HG03460 (cell line): ENCODE results near the gene ALG12.

Source experiments
- ATAC-seq: cut with Tn5 transposase; IDR thresholded peaks from one replicate; pipeline ENCODE4 v1.9.1; 2021; ENCODE audit not compliant: unreplicated experiment

The ALG12 gene

DNA sequence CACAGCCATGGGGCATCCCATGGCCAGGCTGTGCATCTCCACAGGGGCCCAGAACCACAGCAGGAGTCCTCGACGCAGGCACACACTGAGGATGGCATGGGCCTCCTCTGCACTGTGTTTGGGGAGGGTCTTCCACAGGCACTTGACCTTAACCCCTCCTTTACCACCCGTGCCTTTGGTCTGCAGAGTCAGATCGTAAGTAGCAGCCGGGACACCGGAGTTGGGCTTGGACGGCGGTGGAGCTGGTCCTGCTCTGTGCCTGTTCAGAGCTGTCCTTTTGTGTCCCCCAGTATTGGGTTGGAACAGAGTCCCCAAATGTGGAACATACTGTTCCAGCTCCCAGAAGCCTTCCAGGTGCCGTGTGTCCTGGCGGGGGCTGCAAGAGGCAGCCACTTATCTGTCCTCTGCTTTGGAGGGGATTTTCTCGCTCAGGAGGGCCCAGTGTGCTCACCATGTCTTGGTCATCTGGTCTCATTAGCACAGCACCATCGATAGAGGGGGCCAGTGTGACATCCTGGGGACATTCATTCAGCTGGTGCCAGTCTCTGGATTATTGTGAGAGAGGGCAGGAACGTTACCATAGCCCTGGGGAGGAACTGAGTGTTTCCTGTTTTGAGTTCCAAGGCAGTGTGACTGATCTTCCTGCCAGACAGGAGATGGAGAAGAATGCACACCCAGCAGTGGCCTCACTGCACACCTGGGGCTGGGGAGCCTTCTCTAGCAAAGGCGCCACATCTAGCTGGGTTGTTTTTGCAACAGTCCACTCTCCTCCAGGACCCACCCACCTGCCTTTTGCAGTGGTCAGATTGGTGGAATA lies 12.6 kb upstream of the ALG12 start:
- ATAC-seq, result no peak

DNA sequence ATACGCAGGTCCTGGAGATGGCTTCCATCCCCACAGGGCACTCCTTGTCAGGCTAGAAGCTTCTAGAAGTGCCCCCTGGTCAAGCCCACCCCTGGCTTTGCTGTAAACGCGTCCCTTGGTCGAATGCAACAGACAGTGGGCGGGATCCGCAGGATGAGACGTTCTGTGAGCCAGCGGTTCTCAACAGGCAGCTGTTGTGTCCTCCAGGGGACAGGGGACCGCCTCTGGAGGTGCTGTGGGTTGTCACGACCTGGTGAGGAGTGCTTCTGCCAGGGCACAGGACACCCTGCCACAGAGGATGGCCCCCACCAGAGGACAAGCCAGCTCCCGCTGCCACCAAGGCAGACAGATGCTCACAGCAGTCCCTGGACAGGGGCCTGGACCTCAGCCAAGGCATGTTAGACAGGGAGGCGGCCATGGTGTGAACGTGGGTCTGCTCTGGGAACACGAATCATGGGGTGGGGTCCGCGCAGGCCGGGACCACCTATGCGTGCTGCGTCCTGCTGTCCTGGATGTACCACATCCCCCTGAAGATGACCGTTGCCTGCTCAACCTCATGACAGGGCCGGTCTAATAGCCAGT lies 11.8 kb upstream of the ALG12 start:
- ATAC-seq, result no peak

DNA sequence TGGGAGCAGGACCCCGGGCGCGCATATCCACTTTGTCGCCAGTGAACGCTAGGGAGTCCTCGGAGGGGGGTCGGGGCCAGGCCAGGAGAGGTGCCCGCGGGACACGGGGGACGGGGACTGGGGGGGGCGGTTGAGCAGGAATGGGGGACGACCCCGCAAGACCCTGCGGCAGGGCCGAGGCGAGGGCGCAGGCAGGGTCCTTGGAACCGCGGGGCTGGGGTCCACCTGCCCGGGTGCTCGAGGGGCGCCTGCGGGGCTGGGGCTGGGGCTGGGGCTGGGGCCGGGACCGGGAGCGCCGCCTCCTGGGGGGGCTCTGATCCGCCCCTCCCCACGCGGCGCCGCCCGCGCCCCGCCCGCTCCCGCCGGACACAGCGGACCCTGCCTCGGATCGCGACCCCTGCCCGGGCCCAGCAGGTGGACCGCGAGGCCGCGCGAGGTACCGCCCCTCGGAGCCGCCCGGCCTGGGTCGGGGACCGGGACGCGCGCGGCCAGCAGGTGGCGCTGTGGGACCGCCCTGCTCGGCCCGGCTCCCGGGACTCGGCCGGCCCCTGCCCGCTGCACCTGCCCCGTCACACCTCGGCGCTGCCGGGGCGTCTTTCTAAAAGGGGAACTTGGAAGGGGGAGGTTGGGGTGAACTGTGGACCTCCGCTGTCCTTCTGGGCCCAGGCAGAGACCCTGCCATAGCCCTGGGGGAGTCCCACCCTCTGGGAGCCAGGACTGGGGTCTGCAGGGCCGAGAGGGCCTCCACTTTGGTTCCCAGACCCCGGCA lies 11.2 kb upstream of the ALG12 start:
- no peak for ATAC-seq

DNA sequence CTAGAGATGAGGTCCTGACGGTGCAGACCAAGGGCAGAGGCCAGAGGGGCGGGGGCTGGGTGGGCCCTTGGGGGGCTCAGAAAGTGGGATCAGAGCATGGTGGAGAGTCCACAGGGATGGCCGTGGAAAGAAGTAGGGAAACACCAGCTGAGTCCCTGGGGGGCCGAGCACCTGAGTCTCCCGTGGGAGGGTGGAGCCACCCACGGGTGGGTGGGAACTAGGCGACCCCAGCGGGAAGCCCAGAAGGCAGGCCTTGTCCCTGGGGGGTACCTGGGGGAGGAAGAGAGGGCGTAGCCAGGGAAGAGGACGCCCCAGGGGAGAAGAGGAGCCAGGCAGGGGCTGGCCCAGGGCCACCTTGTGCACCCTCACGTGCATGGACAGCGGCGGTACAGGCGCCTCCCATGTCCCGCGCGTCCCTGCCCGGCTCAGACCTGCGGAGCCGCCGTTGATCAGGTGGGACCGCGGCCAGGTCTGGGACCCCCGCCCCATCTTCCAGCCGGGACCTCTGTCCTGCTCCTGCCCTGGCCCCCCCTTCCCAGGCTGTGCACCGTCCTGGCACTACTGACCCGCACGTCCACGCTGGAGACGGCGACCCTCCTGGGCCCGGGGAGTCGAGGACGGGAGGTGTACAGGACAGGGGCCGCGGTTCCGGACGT lies 10.4 kb upstream of the ALG12 start:
- ATAC-seq, result no peak

DNA sequence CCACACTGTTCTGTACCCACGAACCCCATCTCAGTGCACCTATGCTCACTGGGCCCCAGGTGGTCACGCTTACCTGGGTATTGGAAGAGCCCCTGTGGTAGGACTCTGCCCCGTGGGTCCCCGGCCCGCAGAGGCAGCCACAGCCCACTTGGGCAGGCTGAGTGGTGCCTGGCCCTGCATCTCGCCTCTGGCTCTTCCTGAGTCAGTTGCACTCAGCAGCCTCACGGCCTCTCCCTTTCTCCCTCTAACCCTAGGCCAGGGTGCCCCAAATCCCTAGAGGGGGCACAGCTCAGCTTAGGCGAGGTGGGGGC lies 9.9 kb upstream of the ALG12 start:
- no peak for ATAC-seq

DNA sequence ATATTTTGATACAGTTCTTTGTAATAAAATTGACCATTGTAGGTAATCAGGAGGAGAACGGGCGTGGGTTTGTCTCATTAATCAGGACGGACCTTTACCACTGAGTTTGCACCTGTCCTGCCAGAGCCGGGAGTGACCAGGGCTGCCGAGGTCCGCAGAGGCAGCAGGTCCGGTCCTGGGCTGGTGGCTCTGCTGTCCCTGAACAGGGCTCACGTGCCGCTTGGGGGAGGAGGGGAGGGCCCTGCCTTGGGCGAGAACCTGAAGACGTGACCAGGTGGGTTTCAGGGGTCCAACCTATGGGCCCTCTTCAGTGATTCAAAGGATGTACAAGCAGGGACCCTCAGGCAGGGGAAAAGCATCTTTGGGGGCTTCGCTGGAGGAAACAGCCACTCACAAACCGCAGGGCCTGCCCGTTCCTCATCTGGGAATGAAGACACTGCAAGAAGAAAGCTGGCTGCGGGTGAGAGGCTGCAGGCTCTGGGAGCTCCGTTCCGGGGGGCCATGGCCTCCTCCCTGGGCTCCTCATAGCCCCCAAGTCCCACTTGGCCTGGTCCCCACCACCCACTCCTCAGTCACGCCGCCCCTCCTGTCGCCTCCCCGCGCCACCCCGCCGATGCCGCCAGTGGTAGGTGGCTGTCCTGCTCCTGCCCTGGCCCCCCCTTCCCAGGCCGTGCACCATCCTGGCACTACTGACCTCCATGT lies 9.4 kb upstream of the ALG12 start:
- ATAC-seq, result no peak

DNA sequence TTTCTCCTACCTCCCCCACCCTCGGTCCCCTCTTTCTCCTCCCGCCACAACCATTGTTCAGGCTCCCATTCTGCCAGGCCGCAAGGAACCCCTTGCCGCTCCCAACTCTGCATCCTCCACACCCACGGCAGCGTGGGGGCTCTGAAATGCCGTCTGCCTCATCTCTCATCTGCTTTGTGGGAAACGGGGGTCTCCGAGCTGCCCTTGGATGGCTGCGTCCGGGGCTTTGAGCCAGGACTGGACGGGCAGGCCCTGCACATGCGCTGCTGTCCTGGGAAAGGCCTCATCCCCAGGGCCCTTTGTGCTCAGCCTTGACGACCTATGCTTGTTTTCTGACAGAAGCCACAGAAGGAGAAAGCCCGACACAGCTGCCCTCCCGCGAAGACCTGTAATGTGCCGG lies 8.7 kb upstream of the ALG12 start:
- ATAC-seq, result no peak

DNA sequence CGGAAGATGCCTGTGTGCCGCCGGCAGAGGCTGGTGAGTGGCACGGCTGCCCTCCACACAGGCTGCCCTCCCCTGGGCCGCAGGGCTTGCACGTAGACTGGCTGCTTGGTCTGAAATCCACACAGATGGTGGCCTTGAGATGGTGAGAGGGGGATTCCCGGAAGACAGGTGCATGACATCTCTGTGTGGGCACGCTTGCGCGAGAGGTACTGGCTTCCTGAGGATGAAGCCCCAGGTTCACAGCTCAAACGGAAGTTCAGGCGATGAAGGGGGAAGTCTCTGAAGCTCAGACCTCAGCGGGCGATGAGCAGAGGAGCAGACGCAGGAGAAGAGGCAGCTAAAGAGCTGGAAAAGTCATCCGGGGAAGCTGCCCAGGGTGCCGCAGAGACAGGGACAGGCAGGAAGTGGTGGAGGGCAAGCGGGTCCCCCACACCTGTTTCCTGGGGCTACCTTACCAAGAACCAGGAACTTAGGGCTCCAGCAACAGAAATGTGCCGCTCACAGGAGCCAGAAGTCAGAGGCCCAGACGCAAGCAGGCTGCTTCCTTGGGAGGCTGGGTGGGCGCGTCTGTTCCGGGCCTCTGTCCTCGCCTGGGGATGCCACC lies 7.4 kb upstream of the ALG12 start:
- peak; percentile 58 for ATAC-seq

DNA sequence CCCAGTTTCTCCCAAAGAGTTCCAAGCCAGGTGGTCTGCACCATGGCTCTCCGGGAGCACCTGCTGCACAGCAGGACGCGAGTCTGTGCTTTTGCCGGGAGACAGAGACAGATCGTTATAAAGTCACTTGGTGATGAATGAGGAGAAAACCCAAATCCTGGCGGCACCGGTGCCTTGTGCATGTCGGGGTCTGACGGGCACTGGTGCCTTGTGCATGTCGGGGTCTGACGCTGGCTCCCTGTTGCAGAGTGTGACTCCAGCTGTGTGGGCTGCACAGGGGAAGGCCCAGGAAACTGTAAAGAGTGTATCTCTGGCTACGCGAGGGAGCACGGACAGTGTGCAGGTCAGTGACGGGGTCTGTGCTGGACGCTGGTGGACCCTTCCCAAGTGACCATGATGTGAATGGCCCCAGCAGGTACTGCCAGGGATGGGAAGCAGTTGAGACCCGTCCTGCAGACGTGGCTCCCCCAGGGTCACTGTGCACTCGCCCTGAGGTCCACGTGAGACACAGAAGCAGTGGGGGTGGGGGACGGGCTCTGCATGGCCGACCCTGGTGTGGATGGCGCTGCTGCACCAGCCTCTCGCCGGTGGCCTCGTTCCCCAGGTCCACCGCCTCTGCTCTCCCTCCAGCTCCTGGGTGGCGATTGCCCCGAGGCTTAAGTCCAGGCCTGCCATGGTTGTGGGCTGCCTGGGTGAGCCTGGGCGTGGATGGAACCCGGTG lies 6.0 kb upstream of the ALG12 start:
- no peak for ATAC-seq

DNA sequence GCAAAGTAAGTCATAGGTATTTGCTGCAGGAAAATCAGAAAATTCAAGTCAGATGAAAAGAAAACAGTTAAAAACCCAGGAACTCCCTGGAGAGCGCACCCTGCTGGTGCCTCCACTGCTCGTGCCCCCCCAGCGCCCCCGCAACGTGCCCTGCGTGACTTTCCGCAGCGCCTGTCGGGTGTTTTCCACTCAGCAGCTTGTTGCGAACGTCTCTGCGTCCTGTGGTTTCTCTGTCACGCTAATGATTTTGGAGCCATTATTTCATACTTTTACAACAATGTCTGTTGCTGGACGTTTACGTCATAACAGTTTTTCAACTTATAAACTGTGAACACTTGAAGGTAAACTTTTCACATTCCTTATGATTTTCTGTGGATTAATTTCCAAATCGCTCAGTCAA lies 5.2 kb upstream of the ALG12 start:
- ATAC-seq, result no peak

DNA sequence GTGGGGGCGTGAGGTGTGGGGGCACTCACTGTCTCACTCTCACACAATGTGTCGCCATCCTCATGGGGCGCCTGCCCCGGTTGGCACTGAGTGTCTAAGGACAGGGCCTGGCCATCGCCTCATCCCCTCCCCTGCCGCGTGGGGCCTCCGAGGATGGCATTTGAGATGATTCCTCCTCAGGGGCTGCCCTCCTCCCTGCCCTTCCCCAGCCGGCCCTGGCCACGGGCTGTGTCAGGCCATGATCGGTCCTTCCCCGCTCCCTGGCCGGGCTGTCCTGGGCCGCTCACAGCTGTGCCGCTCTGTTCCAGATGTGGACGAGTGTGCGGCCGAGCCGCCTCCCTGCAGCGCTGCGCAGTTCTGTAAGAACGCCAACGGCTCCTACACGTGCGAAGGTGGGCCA lies 4.7 kb upstream of the ALG12 start:
- no peak for ATAC-seq

DNA sequence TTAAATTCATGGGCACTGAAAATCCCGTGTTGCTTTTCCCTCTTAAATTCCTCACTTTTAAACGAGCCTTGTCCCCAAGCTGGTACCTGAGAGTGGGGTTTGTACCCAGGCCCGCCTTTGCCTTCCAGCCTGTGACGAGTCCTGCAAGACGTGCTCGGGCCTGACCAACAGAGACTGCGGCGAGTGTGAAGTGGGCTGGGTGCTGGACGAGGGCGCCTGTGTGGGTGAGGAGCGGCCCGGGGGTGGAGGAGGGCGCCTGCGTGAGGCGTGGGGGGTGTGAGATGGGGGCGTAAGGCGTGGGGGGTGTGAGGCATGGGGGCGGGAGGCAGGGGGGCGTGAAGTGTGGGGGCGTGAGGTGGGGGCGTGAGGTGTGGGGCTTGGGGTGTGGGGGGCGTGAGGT lies 4.2 kb upstream of the ALG12 start:
- ATAC-seq, result no peak

DNA sequence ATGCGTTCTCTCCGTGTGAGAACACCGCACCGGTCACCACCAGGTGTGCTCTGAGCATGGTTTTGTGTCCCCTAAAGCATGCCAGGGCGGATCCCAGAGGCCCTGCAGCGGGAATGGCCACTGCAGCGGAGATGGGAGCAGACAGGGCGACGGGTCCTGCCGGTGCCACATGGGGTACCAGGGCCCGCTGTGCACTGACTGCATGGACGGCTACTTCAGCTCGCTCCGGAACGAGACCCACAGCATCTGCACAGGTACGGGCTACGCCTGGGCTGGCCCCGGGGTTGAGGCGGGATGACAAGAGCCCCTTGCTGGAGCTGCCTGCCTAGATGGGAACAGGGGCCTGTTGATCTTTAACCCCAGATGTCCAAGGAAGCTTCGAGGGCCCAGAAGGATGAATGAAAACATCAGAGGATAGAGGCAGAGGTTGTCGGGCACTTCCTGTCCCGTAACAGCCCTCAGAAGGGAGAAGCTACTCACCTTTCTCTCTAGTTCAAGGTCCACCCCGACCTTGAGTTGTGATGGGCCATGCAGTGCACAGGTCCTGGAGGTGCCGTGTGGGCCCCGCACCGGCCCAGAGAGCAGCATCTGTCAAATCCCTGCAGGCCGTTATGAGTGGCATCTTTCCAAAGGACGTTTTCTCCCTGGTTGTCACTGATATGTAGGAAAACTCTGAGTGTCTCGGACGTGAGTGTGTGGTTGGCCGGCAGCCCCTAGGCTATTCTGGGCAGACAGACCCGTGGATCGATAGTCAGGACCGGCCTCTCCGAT lies 3.5 kb upstream of the ALG12 start:
- no peak for ATAC-seq

DNA sequence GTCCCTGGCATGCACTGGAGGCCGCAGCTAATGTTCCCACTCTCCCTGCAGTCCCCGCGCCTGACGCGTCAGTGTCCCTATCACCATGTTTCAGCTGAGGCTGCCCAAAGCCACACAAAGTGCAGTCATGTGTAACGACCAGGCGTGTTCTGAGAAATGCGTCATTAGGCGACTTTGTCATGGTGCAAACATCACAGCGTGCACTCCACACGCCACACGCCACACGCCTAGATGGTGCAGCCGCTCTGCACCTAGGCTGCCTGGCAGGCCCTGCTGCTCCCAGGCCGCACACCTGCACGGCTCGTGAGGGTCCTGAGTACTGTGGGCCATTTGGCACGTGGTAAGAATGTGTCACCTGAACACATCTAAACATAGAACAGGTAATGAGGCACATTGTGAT lies 2.6 kb upstream of the ALG12 start:
- ATAC-seq, result no peak

DNA sequence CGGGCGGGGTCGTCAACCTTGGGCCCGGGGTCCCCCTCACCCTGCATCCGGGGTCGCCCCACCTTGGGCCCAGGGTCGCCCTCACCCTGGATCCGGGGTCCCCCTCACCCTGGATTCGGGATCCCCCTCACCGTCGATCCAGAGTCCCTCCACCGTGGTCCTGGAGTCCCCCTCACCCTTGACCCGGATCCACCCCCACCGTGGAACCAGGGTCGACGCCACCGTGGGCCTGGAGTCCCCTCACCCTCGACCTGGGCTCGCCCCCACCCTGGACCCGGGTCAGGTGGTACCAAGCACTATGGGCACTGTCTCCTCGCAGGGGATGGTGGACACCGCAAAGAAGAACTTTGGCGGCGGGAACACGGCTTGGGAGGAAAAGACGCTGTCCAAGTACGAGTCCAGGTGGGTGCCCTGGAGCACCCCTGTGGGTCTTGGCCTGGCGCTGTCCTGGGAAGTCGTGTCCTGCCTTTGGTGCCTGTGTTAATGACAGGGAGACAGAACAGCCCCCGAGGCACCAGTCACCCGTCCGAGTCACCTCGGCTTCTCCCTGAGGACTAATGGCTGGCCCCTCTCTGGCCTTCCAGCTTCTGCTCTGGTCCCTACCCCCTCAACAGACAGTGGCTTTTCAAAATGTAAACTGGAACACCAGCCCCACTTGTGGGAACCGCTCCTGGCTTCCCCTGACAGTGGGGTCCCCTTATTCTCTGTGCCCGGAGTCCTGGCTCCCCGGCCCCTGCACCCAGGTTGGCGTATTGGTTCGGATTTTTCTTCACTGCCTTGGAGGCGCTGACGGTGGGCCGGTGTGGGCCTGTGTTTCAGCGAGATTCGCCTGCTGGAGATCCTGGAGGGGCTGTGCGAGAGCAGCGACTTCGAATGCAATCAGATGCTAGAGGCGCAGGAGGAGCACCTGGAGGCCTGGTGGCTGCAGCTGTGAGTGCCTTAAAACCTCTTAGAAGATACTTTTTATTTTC lies 958 bp upstream of the ALG12 start:
- no peak for ATAC-seq

DNA sequence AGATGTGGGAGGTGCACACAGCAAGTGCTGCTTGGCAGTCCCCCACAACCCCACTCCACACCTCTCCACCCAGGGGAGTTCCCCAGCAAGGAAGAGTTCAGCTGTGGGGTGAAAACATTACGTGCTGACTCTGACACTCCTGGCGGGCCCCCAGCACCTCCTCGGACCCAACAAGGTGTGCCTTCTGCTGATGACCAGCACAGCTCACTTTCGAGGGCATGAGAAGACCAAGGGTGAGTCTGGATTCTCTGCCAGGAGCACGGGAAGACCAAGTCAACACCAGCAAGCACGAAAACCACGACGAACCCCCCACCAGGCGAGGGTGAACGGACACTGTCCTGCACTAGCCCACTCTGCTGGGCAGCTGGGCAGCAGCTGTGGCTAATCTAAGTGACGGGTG lies 1.4 kb downstream of the ALG12 start:
- ATAC-seq, result no peak

DNA sequence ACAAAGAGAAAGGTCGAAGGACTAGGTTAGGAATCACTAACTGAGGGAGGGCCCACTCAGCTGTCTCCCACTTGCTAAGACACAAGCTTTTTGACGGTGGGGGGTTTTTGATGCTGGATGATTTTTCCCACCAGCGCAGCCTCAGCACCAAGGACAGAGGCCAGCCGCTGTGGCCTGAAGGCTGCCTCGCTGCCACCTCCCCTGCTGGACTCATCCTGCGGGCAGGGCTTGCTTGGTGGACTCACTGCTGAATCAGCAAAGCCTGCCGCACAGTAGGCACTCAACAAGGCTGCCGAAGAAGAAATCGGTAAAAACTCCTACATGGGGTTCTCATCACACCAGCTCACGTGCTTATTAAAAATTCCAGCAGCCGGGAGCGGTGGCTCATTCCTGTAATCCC lies 2.6 kb downstream of the ALG12 start:
- no peak for ATAC-seq

DNA sequence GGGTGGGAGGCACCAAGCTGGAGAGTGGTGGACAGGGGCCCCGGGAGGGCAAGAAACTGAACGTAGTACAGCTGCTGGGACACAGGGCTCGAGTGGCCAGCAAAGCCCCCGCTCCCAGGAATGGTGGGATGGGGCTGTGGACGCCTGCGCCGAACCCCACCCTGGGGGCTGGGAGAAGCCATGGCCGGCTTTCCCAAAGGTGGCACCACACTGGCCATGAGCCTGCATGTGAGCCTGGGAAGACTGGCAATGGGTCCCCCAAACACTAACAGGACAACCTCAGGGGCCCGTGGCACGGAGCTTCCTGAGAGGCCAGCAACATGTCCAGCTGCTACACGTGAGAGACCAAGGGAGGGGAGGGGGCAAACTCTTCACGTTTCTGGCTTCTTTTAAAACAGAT lies 4.0 kb downstream of the ALG12 start:
- no peak for ATAC-seq
